PC-9 (cell line): Measurements from ENCODE around the gene CFAP410. TPM values are rescaled to one million over a fixed set of nuclear protein-coding genes. Genes with fewer than 3 reads are reported as not detected.

Source experiments
- BruUV-seq: library from RNA; stranded (reverse); fragments of 400-500 nt; replicated peaks from 2 replicates; lab custom pipeline; 2021; lab: Mats Ljungman, UMichigan
- CTCF ChIA-PET: fragments of 300-600 bp; sonication (Branson Sonifier 250); formaldehyde crosslinking; loops from one replicate; lab custom pipeline; 2022; ENCODE audit warnings: antibody characterized with exemption; lab: Charles Lee
- POLR2A ChIA-PET: fragments of 300-600 bp; sonication (Branson Sonifier 250); formaldehyde crosslinking; loops from one replicate; lab custom pipeline; 2022; ENCODE audit warnings: antibody characterized with exemption; ENCODE audit not compliant: unreplicated experiment; lab: Charles Lee
- DNase-seq, 2 experiments: peaks; one replicate each; pipeline versions ENCODE4 v3.0.0 to v3.0.0-alpha.2; 2015 to 2022; ENCODE audit warnings: mixed read lengths in 1 of 2
- H2AFZ ChIP-seq: fragments of 200-600 bp; sonication (generic); 2 replicates; pipeline ENCODE4 v1.8.1; 2017; ENCODE audit warnings: antibody characterized with exemption
- H3F3A ChIP-seq: fragments of 200-600 bp; sonication (generic); 2 replicates; pipeline ENCODE4 v1.8.1; 2017; ENCODE audit warnings: antibody characterized with exemption, mild to moderate bottlenecking, low read depth; ENCODE audit not compliant: insufficient read depth
- H3K27ac ChIP-seq: fragments of 200-600 bp; sonication (generic); 2 replicates; pipeline ENCODE4 v1.6.1; 2016; ENCODE audit warnings: mixed run types
- H3K27me3 ChIP-seq: fragments of 200-600 bp; sonication (generic); 2 replicates; pipeline ENCODE4 v1.6.1; 2016; ENCODE audit warnings: low read depth, mixed run types; ENCODE audit not compliant: insufficient read depth
- H3K36me3 ChIP-seq: fragments of 200-600 bp; sonication (generic); 2 replicates; pipeline ENCODE4 v1.6.1; 2016; ENCODE audit warnings: low read depth, mixed run types
- H3K4me1 ChIP-seq: fragments of 200-600 bp; sonication (generic); replicated peaks from 2 replicates; pipeline ENCODE4 v1.6.1; 2016; ENCODE audit warnings: mixed run types; ENCODE audit not compliant: insufficient read depth
- H3K4me2 ChIP-seq: fragments of 200-600 bp; sonication (generic); 2 replicates; pipeline ENCODE4 v1.6.1; 2017; ENCODE audit warnings: mixed run types
- H3K4me3 ChIP-seq: fragments of 200-600 bp; sonication (generic); 2 replicates; pipeline ENCODE4 v1.6.1; 2016; ENCODE audit warnings: mixed run types
- H3K79me2 ChIP-seq: fragments of 200-600 bp; sonication (generic); 2 replicates; pipeline ENCODE4 v1.6.1; 2017; ENCODE audit warnings: low read depth, mixed run types
- H3K9me2 ChIP-seq: fragments of 200-600 bp; sonication (generic); 2 replicates; pipeline ENCODE4 v1.8.1; 2017; ENCODE audit warnings: mild to moderate bottlenecking; ENCODE audit not compliant: insufficient read depth
- H3K9me3 ChIP-seq: fragments of 200-600 bp; sonication (generic); 2 replicates; pipeline ENCODE4 v1.8.1; 2016; ENCODE audit warnings: low read depth; ENCODE audit not compliant: insufficient read depth
- H4K20me1 ChIP-seq: fragments of 200-600 bp; sonication (generic); 2 replicates; pipeline ENCODE4 v1.8.1; 2017; ENCODE audit not compliant: insufficient read depth
- EZH2 ChIP-seq: fragments of 200-600 bp; sonication (generic); IDR thresholded peaks from 2 replicates; pipeline ENCODE4 v1.8.0; 2017; ENCODE audit warnings: antibody characterized with exemption, low read depth
- intact Hi-C: fragments of 100-400 bp; cut with micrococcal nuclease; formaldehyde crosslinking; loops from one replicate; pipeline ENCODE4 v1.10.0; 2022; ENCODE audit not compliant: unreplicated experiment
- total RNA-seq: library from RNA; stranded (reverse); gene quantifications from 2 replicates; pipeline ENCODE4 v1.2.3, GENCODE V29; 2021
- TF ChIP-seq, protein P1 (sequence below): fragments of 200-600 bp; sonication (generic); conservative IDR thresholded peaks from 2 replicates; pipeline ENCODE4 v1.6.1; 2017; ENCODE audit warnings: mixed run types, antibody characterized with exemption, mild to moderate bottlenecking, moderate library complexity

Gene CFAP410
- total RNA-seq, 1 experiment from 2014 or later = 12.5 TPM

DNA sequence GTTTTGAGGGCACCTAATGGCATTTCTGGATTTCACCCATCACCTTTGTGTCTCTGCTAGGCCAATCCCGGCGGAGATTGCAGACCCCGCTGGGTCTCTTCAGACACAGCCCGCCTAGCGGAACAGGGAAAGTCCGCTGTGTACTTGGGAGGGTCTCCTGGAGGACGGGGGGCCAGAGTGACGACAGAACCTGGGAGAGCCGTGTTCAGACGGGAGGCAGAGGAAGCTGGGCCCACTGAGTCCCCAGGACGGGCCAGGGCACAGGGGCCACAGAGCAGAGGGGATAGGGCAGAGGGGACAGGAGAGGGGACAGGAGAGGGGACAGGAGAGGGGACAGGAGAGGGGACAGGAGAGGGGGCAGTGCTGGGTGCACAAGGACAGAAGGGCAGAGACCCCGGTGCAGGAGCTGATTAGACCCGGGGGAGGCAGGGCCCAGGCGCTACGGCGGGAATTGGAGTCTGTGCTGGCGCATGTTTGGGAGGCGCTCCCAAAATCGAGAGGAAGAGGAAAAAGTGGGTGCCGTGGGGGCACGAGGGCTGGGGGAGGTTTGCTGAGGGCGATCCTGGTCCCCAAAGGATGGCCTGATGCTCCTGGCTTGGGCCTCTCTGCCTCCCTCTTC is 26.9 kb upstream of the CFAP410 start:
- Histone ChIP-seq H3K27ac (no peak overlapping the region), H3K4me2 (no peak overlapping the region), H3K4me1 (no peaks in the 10 kb centered on the region), H3K36me3 (no peaks in the 10 kb centered on the region), H3K9me2 (no peaks in the 10 kb centered on the region), H4K20me1 (no peaks in the 10 kb centered on the region), H2AFZ (no peak overlapping the region), H3K27me3 (peaks cover 59% of the 10 kb centered on the region), H3K79me2 (no peaks in the 10 kb centered on the region), H3K4me3 (no peak overlapping the region), H3K9me3 (no peaks in the 10 kb centered on the region), H3F3A (no peaks in the 10 kb centered on the region)
- no peak for TF ChIP-seq EZH2
- BruUV-seq = no TSS peak
- ChIA-PET POLR2A (no interaction called here), CTCF (no interaction called here)
- DNase-seq = no peak
- intact Hi-C loops = no loop called here

DNA sequence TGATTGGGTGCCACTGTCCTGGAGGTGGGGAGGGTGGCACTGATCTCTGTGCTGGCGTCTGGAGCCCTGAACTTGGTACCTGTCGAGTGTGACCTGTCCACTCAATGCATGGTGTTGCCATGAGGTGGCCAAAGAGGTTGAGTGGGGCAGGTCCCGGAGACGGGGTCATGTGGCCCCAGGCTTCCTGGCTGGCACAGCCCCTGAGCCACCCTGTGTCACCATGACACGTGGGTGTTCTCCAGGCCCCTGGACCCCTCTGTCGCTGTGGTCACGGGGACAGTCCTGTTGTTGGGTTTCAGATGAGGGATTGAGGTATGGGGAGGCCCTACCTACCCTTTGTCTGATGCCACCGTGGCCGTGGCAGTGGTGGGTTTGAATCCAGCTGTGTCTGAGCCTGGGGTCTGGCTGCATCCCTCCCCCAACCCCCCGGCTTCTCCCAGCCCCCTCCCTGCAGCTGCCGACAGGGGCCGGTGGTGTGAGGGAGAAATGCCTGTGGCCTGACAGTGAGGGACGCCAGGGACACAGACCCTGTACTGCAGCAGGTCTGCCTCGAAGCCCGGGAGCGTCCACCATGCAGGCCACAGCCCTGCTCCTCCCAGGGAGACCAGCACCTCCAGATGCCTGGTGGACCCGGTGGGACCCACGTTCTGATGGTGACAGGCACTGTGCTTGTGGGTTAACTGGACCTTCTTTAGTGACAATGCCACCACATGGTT is 26.2 kb upstream of the CFAP410 start:
- Histone ChIP-seq H3K27ac (no peak overlapping the region), H2AFZ (no peak overlapping the region), H3K27me3 (peaks cover 53% of the 10 kb centered on the region), H3F3A (no peaks in the 10 kb centered on the region), H3K79me2 (no peaks in the 10 kb centered on the region), H3K36me3 (no peaks in the 10 kb centered on the region), H3K4me2 (no peak overlapping the region), H3K4me3 (no peak overlapping the region), H3K9me2 (no peaks in the 10 kb centered on the region), H4K20me1 (no peaks in the 10 kb centered on the region), H3K4me1 (no peaks in the 10 kb centered on the region), H3K9me3 (no peaks in the 10 kb centered on the region)
- TF ChIP-seq, protein P1, sequence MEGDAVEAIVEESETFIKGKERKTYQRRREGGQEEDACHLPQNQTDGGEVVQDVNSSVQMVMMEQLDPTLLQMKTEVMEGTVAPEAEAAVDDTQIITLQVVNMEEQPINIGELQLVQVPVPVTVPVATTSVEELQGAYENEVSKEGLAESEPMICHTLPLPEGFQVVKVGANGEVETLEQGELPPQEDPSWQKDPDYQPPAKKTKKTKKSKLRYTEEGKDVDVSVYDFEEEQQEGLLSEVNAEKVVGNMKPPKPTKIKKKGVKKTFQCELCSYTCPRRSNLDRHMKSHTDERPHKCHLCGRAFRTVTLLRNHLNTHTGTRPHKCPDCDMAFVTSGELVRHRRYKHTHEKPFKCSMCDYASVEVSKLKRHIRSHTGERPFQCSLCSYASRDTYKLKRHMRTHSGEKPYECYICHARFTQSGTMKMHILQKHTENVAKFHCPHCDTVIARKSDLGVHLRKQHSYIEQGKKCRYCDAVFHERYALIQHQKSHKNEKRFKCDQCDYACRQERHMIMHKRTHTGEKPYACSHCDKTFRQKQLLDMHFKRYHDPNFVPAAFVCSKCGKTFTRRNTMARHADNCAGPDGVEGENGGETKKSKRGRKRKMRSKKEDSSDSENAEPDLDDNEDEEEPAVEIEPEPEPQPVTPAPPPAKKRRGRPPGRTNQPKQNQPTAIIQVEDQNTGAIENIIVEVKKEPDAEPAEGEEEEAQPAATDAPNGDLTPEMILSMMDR = no peak
- TF ChIP-seq EZH2 = no peak
- no TSS peak for BruUV-seq
- intact Hi-C loops = no loop called here
- CTCF ChIA-PET = no interaction called here
- DNase-seq = no peak
- POLR2A ChIA-PET = no interaction called here

DNA sequence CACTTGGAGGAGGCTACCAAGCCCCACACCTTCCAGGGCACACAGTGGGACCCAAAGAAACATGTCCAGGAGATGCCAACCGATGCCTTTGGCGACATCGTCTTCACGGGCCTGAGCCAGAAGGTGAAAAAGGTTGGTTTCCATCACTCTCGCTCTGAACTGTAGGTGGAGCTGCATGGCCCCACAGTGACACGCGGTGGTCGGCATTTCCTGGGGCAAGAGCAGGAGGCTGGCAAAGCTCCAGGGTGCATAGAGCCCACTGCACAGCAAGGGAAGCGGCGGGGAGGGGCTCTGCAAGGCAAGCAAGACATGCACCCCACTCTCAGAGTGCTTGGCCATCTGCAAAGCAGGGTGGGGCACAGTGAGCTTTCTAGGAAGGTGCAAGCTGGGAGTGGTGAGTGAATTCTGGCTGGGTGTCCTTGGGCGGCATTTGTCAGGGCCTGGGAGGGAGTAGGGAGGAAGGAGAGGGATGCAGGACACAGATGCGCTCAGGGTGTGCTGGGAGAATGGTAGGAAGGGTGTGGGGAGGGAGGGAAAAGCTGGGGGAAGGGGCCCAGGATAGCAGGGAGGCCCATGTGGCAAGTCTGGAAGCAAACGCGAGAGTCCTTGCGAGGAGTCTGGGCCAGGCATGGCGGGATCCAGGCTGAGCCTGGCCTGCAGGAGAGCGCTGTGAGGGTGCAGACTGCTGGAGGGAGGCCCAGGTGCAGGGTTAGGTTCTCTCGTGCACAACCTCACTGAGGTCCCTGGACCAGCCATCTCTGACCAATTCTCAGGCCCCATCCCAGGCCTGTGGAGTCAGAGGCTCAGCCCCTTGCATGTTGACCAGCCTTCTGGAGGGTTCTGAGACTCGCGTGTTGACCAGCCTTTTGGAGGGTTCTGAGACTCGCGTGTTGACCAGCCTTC is 25.2 kb upstream of the CFAP410 start:
- Histone ChIP-seq H3F3A (no peaks in the 10 kb centered on the region), H2AFZ (no peak overlapping the region), H3K4me3 (no peak overlapping the region), H3K9me3 (no peaks in the 10 kb centered on the region), H3K4me1 (no peaks in the 10 kb centered on the region), H3K27me3 (peaks cover 53% of the 10 kb centered on the region), H3K79me2 (no peaks in the 10 kb centered on the region), H3K36me3 (no peaks in the 10 kb centered on the region), H4K20me1 (no peaks in the 10 kb centered on the region), H3K4me2 (no peak overlapping the region), H3K27ac (no peak overlapping the region), H3K9me2 (no peaks in the 10 kb centered on the region)
- ChIA-PET POLR2A (no interaction called here), CTCF (no interaction called here)
- TF ChIP-seq, protein P1 = no peak
- TF ChIP-seq EZH2 = no peak
- intact Hi-C loops = no loop called here
- no peak for DNase-seq
- no TSS peak for BruUV-seq
